ENCODE results near the gene UBE2E2.

DNA sequence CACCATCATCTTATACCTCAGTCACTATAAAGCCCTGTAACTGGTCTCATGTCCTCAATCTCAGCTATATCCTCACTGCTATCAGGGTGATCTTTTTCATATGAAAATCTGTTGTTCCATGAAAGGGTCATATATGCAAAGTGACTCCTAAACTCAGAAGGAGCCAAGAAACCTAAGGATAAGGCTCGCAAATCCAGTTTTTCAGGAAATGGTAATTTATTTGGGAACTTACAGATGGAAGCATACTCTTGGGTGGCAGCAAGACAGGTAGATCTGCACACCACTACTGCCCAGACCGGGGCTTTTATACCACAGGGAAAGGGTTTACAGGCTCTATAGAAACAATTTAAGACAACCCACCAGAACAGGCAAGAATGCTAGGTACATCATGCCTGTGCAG lies 272.3 kb downstream of the UBE2E2 start:
- no peak for TF ChIP-seq POLR2A (IDR thresholded peaks at IDR 0.05)
- TF ChIP-seq, protein P1, sequence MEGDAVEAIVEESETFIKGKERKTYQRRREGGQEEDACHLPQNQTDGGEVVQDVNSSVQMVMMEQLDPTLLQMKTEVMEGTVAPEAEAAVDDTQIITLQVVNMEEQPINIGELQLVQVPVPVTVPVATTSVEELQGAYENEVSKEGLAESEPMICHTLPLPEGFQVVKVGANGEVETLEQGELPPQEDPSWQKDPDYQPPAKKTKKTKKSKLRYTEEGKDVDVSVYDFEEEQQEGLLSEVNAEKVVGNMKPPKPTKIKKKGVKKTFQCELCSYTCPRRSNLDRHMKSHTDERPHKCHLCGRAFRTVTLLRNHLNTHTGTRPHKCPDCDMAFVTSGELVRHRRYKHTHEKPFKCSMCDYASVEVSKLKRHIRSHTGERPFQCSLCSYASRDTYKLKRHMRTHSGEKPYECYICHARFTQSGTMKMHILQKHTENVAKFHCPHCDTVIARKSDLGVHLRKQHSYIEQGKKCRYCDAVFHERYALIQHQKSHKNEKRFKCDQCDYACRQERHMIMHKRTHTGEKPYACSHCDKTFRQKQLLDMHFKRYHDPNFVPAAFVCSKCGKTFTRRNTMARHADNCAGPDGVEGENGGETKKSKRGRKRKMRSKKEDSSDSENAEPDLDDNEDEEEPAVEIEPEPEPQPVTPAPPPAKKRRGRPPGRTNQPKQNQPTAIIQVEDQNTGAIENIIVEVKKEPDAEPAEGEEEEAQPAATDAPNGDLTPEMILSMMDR (IDR thresholded peaks at IDR 0.05): no peak

Measured in ovary (tissue), 3 donors.